WTC11 (cell line): Measurements from ENCODE around the gene PHC2. TPM values are rescaled to one million over a fixed set of nuclear protein-coding genes. Genes with fewer than 3 reads are reported as not detected.

Experiments
- ATAC-seq: fragments of 200-7000 bp; cut with Tn5 transposase; 2 replicates; pipeline ENCODE4 v1.10.0; 2021; ENCODE audit warnings: mild to moderate bottlenecking, moderate library complexity
- CTCF ChIA-PET: fragments of 300-600 bp; sonication (Branson Sonifier 250); formaldehyde crosslinking; loops from one replicate; lab custom pipeline; 2021; ENCODE audit warnings: antibody characterized with exemption; lab: Charles Lee
- POLR2A ChIA-PET: fragments of 350-600 bp; sonication (Branson Sonifier 250); formaldehyde crosslinking; loops from one replicate; lab custom pipeline; 2021; ENCODE audit warnings: antibody characterized with exemption; lab: Charles Lee
- DNase-seq: peaks from one replicate; pipeline ENCODE4 v3.0.0; 2021; ENCODE audit warnings: low spot score
- H3K27ac Mint-ChIP-seq: 2 replicates; pipeline ENCODE4 v1.8.0; 2021; ENCODE audit warnings: mixed read lengths
- H3K27me3 Mint-ChIP-seq: 2 replicates; pipeline ENCODE4 v1.8.0; 2021; ENCODE audit warnings: low read depth, mild to moderate bottlenecking, moderate library complexity, mixed read lengths
- H3K36me3 Mint-ChIP-seq: 2 replicates; pipeline ENCODE4 v1.8.0; 2021; ENCODE audit warnings: mixed read lengths
- H3K4me1 Mint-ChIP-seq: 2 replicates; pipeline ENCODE4 v1.8.0; 2022; ENCODE audit warnings: mixed read lengths
- H3K4me3 Mint-ChIP-seq: 2 replicates; pipeline ENCODE4 v1.8.0; 2021; ENCODE audit warnings: mild to moderate bottlenecking, moderate library complexity, mixed read lengths
- H3K9me3 Mint-ChIP-seq: 2 replicates; pipeline ENCODE4 v1.8.0; 2021; ENCODE audit warnings: mixed read lengths
- ATF1 ChIP-seq: sonication (generic); formaldehyde crosslinking; IDR thresholded peaks from 2 replicates; pipeline ENCODE4 v1.8.1; 2023; ENCODE audit warnings: mild to moderate bottlenecking, moderate library complexity, missing genetic modification reagents
- ATF3 ChIP-seq: sonication (generic); formaldehyde crosslinking; conservative IDR thresholded peaks from 2 replicates; pipeline ENCODE4 v1.8.1; 2022; ENCODE audit warnings: mild to moderate bottlenecking, missing genetic modification reagents
- CREM ChIP-seq: sonication (generic); formaldehyde crosslinking; IDR thresholded peaks from 2 replicates; pipeline ENCODE4 v1.8.1; 2022; ENCODE audit warnings: mild to moderate bottlenecking, missing genetic modification reagents, moderate library complexity
- EMX1 ChIP-seq: fragments of 250-450 bp; sonication (Bioruptor Pico); IDR thresholded peaks from 2 replicates; pipeline ENCODE4 v1.8.0; 2021; ENCODE audit warnings: mild to moderate bottlenecking
- HMGA2 ChIP-seq: fragments of 250-450 bp; sonication (Bioruptor Pico); IDR thresholded peaks from 2 replicates; pipeline ENCODE4 v1.4.0; 2021; ENCODE audit warnings: mild to moderate bottlenecking, moderate library complexity
- JAZF1 ChIP-seq: fragments of 250-450 bp; sonication (Bioruptor Pico); IDR thresholded peaks from 2 replicates; pipeline ENCODE4 v1.9.0; 2021; ENCODE audit warnings: moderate library complexity, mild to moderate bottlenecking, inconsistent platforms
- KAT7 ChIP-seq: sonication (generic); formaldehyde crosslinking; IDR thresholded peaks from 2 replicates; pipeline ENCODE4 v1.8.1; 2023; ENCODE audit warnings: missing genetic modification reagents, mild to moderate bottlenecking, borderline replicate concordance
- PRDM15 ChIP-seq: sonication (generic); formaldehyde crosslinking; IDR thresholded peaks from 2 replicates; pipeline ENCODE4 v1.8.0; 2022; ENCODE audit warnings: missing genetic modification reagents
- PRRX2 ChIP-seq: fragments of 250-450 bp; sonication (Bioruptor Pico); IDR thresholded peaks from 2 replicates; pipeline ENCODE4 v1.8.0; 2021; ENCODE audit warnings: mild to moderate bottlenecking
- RELA ChIP-seq: sonication (generic); formaldehyde crosslinking; IDR thresholded peaks from 2 replicates; pipeline ENCODE4 v1.8.1; 2022; ENCODE audit warnings: missing genetic modification reagents, mild to moderate bottlenecking, borderline replicate concordance
- SMAD4 ChIP-seq: sonication (generic); formaldehyde crosslinking; IDR thresholded peaks from 2 replicates; pipeline ENCODE4 v1.8.0; 2022; ENCODE audit warnings: mild to moderate bottlenecking, missing genetic modification reagents
- TEAD4 ChIP-seq: sonication (generic); formaldehyde crosslinking; IDR thresholded peaks from 2 replicates; pipeline ENCODE4 v1.8.0; 2022; ENCODE audit warnings: mild to moderate bottlenecking, missing genetic modification reagents
- ZNF121 ChIP-seq: sonication (generic); formaldehyde crosslinking; IDR thresholded peaks from 2 replicates; pipeline ENCODE4 v1.8.0; 2023; ENCODE audit warnings: missing genetic modification reagents
- ZNF232 ChIP-seq: sonication (generic); formaldehyde crosslinking; IDR thresholded peaks from 2 replicates; pipeline ENCODE4 v1.8.0; 2022; ENCODE audit warnings: mild to moderate bottlenecking, missing genetic modification reagents
- ZNF512 ChIP-seq: sonication (generic); formaldehyde crosslinking; IDR thresholded peaks from 2 replicates; pipeline ENCODE4 v1.8.1; 2022; ENCODE audit warnings: missing genetic modification reagents, borderline replicate concordance
- total RNA-seq: library from RNA; stranded (reverse); gene quantifications from 3 replicates; pipeline ENCODE4 v1.2.3, GENCODE V29; 2021
- TF ChIP-seq, protein P1 (sequence below): sonication (generic); formaldehyde crosslinking; IDR thresholded peaks from 2 replicates; pipeline ENCODE4 v1.8.0; 2022; ENCODE audit warnings: mild to moderate bottlenecking, missing genetic modification reagents
- TF ChIP-seq, protein P2 (sequence below): fragments of 250-450 bp; sonication (Bioruptor Pico); conservative IDR thresholded peaks from 2 replicates; pipeline ENCODE4 v1.9.0; 2021; ENCODE audit warnings: mild to moderate bottlenecking
- TF ChIP-seq, protein P3 (sequence below): fragments of 250-450 bp; sonication (Bioruptor Pico); IDR thresholded peaks from 2 replicates; pipeline ENCODE4 v2.1.2; 2022; ENCODE audit warnings: mild to moderate bottlenecking, moderate library complexity
- TF ChIP-seq, protein P4 (sequence below): fragments of 250-450 bp; sonication (Bioruptor Pico); IDR thresholded peaks from 2 replicates; pipeline ENCODE4 v1.9.0; 2021; ENCODE audit warnings: mild to moderate bottlenecking

The PHC2 gene
- total RNA-seq, 1 experiment from 2014 or later, result 7.0 TPM

GRCh38 chr1:33459691-33460090 is 28.8 kb upstream of the PHC2 start:
- DNase-seq, result no peak
- ATAC-seq, result no peak
- POLR2A ChIA-PET, result no interaction called here
- Mint-ChIP-seq H3K36me3 (no peaks in the 10 kb centered on the region), H3K4me1 (peaks cover 6% of the 10 kb centered on the region), H3K9me3 (no peaks in the 10 kb centered on the region), H3K4me3 (no peak overlapping the region), H3K27ac (no peak overlapping the region), H3K27me3 (peaks cover 14% of the 10 kb centered on the region; the same call in 1 of the 2 replicates)
- no peak for TF ChIP-seq ATF1 (CRISPR knock-in tag)
- no peak for TF ChIP-seq ZNF512 (CRISPR knock-in tag)
- TF ChIP-seq ATF3 (CRISPR knock-in tag), result no peak
- no peak for TF ChIP-seq RELA (CRISPR knock-in tag)
- no peak for TF ChIP-seq EMX1 (CRISPR knock-in tag)
- no peak for TF ChIP-seq HMGA2 (CRISPR knock-in tag)
- TF ChIP-seq PRDM15 (CRISPR knock-in tag), result no peak
- no peak for TF ChIP-seq PRRX2 (CRISPR knock-in tag)
- TF ChIP-seq, protein P1, sequence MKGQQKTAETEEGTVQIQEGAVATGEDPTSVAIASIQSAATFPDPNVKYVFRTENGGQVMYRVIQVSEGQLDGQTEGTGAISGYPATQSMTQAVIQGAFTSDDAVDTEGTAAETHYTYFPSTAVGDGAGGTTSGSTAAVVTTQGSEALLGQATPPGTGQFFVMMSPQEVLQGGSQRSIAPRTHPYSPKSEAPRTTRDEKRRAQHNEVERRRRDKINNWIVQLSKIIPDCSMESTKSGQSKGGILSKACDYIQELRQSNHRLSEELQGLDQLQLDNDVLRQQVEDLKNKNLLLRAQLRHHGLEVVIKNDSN (CRISPR knock-in tag), result no peak
- no peak for TF ChIP-seq CREM
- no peak for TF ChIP-seq ZNF121
- TF ChIP-seq, protein P2, sequence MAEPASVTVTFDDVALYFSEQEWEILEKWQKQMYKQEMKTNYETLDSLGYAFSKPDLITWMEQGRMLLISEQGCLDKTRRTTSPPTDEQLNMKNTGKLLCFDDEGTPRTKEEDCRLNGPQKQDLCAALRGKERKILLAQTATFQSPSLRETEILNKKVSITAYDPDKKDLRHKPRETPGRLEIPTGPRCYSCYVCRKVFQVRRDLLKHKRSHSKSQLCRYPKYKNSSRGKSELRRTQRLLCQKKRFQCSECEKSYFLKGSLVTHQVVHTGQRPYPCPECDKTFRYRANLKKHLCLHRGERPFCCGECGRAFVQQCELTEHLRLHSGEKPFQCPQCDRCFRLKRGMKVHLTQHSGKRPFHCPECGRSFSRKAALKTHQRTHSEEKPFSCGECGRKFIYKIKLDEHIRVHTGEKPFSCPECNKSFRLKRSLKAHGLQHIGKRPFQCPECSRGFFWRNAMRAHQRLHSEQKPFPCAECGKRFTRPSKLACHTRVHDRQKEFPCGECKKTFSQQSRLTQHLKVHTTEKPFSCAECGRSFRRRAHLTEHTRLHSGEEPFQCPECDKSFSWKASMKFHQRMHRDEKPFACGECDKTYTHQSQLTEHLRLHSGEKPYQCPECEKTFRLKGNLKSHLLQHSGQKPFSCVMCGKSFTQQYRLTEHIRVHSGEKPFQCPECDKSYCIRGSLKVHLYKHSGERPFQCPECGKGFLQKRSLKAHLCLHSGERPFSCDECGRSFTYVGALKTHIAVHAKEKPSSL, result no peak
- CTCF ChIA-PET, result interaction anchor here (1.6 to 1.9 kb wide), 3 partner anchors 11 to 366 kb away, joined by 4 to 7 read pairs (median 5); no protein-coding TSS in a partner anchor

- Mint-ChIP-seq H3K36me3 (no peaks in the 10 kb centered on the region), H3K27me3 (peaks cover 17% of the 10 kb centered on the region; the same call in 1 of the 2 replicates), H3K27ac (no peak overlapping the region), H3K9me3 (peaks cover 3% of the 10 kb centered on the region; the same call in 1 of the 2 replicates), H3K4me3 (no peak overlapping the region), H3K4me1 (peaks cover 12% of the 10 kb centered on the region)
- ChIA-PET CTCF (interaction anchor here (0.6 to 3.4 kb wide), 30 partner anchors 11 to 449 kb away, joined by 3 to 42 read pairs (median 4); partner anchors contain the start of gene ZSCAN20), POLR2A (no interaction called here)
- DNase-seq, result no peak
- no peak for ATAC-seq
- TF ChIP-seq, protein P3, sequence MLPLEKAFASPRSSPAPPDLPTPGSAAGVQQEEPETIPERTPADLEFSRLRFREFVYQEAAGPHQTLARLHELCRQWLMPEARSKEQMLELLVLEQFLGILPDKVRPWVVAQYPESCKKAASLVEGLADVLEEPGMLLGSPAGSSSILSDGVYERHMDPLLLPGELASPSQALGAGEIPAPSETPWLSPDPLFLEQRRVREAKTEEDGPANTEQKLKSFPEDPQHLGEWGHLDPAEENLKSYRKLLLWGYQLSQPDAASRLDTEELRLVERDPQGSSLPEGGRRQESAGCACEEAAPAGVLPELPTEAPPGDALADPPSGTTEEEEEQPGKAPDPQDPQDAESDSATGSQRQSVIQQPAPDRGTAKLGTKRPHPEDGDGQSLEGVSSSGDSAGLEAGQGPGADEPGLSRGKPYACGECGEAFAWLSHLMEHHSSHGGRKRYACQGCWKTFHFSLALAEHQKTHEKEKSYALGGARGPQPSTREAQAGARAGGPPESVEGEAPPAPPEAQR (CRISPR knock-in tag), result no peak
- TF ChIP-seq ZNF232 (CRISPR knock-in tag) (no peak), ATF3 (CRISPR knock-in tag) (no peak), KAT7 (CRISPR knock-in tag) (no peak), SMAD4 (no peak), JAZF1 (CRISPR knock-in tag) (no peak), TEAD4 (CRISPR knock-in tag) (no peak)
- TF ChIP-seq, protein P4, sequence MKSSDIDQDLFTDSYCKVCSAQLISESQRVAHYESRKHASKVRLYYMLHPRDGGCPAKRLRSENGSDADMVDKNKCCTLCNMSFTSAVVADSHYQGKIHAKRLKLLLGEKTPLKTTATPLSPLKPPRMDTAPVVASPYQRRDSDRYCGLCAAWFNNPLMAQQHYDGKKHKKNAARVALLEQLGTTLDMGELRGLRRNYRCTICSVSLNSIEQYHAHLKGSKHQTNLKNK, result no peak
Measured at GRCh38 chr1:33456502-33456886, 25.6 kb upstream of the PHC2 start.
